Measurements from ENCODE around the gene SNX25. TPM values are rescaled to one million over a fixed set of nuclear protein-coding genes. Genes with fewer than 3 reads are reported as not detected.
A peak's percentile ranks its signal among the peaks of the same experiment; 100 is the strongest.
"Not testable (repeated sequence)": the region's sequence is repeated elsewhere in the genome, so short reads cannot be mapped to it uniquely, and the experiment has no call there.

SNX25 gene
- total RNA-seq, 1 experiment from 2014 or later: 16.7 TPM

GRCh38 chr4:185196437-185196836, 13.0 kb upstream of the SNX25 start:
- in situ Hi-C loops (cut with HindIII; ENCODE audit: low pct_unique_long_range_greater_than_20kb, low sequenced_read_pairs): no loop called here
- Histone ChIP-seq H3K36me3 (ENCODE audit: control insufficient read depth, insufficient read depth, low read length) (no peaks in the 10 kb centered on the region; the same call in 1 of the 2 replicates), H3K27me3 (ENCODE audit: control insufficient read depth, insufficient read depth, low read length) (no peaks in the 10 kb centered on the region), H3K9me3 (ENCODE audit: control insufficient read depth, insufficient read depth, low read depth, low read length) (no peaks in the 10 kb centered on the region), H3K4me1 (ENCODE audit: control insufficient read depth, insufficient read depth, low read length) (peaks cover 7% of the 10 kb centered on the region; the same call in 1 of the 2 replicates), H3K27ac (ENCODE audit: low read length) (no peak overlapping the region), H3K4me3 (ENCODE audit: low read depth in 2 of 2, low read length in 2 of 2) (no peak overlapping the region)
- TF ChIP-seq POLR2AphosphoS5 (IDR thresholded peaks at IDR 0.05; ENCODE audit: low read depth, low read length): no peak
- TF ChIP-seq, protein P1, sequence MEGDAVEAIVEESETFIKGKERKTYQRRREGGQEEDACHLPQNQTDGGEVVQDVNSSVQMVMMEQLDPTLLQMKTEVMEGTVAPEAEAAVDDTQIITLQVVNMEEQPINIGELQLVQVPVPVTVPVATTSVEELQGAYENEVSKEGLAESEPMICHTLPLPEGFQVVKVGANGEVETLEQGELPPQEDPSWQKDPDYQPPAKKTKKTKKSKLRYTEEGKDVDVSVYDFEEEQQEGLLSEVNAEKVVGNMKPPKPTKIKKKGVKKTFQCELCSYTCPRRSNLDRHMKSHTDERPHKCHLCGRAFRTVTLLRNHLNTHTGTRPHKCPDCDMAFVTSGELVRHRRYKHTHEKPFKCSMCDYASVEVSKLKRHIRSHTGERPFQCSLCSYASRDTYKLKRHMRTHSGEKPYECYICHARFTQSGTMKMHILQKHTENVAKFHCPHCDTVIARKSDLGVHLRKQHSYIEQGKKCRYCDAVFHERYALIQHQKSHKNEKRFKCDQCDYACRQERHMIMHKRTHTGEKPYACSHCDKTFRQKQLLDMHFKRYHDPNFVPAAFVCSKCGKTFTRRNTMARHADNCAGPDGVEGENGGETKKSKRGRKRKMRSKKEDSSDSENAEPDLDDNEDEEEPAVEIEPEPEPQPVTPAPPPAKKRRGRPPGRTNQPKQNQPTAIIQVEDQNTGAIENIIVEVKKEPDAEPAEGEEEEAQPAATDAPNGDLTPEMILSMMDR (IDR thresholded peaks at IDR 0.05): no peak
- TF ChIP-seq REST (IDR thresholded peaks at IDR 0.05; ENCODE audit: insufficient read depth in 1 of 2, low read depth in 2 of 2, low read length in 1 of 2): no peak
- no peak for TF ChIP-seq TCF7L2 (IDR thresholded peaks at IDR 0.05; ENCODE audit: low read depth, low read length)
- TF ChIP-seq SIN3A (IDR thresholded peaks at IDR 0.05; ENCODE audit: borderline replicate concordance, insufficient read depth, low read depth, low read length): no peak
- intact Hi-C loops (cut with micrococcal nuclease; ENCODE audit: unreplicated experiment): no loop called here
- CTCF ChIA-PET: interaction anchor here (0.6 kb wide), 1 partner anchor 315 kb away, joined by 4 read pairs; no protein-coding TSS in a partner anchor
- POLR2A ChIA-PET: no interaction called here
- no TSS peak for BruUV-seq (replicated peaks)
- ATAC-seq (no peak), DNase-seq (ENCODE audit: low read depth, low spot score) (no peak)

- intact Hi-C loops (cut with micrococcal nuclease; ENCODE audit: unreplicated experiment); DNase-seq (ENCODE audit: low read depth, low spot score); H3K4me3 ChIP-seq (ENCODE audit: low read depth in 2 of 2, low read length in 2 of 2); H3K27me3 ChIP-seq (ENCODE audit: control insufficient read depth, insufficient read depth, low read length); H3K9me3 ChIP-seq (ENCODE audit: control insufficient read depth, insufficient read depth, low read depth, low read length); CTCF ChIA-PET; ATAC-seq; BruUV-seq (replicated peaks); POLR2A ChIA-PET; H3K27ac ChIP-seq (ENCODE audit: low read length); in situ Hi-C loops (cut with HindIII; ENCODE audit: low pct_unique_long_range_greater_than_20kb, low sequenced_read_pairs); H3K36me3 ChIP-seq (ENCODE audit: control insufficient read depth, insufficient read depth, low read length): not testable (repeated sequence)
- peaks cover 14% of the 10 kb centered on the region for H3K4me1 ChIP-seq (ENCODE audit: control insufficient read depth, insufficient read depth, low read length)
Observed at GRCh38 chr4:185198189-185198588, 11.2 kb upstream of the SNX25 start.

DNA sequence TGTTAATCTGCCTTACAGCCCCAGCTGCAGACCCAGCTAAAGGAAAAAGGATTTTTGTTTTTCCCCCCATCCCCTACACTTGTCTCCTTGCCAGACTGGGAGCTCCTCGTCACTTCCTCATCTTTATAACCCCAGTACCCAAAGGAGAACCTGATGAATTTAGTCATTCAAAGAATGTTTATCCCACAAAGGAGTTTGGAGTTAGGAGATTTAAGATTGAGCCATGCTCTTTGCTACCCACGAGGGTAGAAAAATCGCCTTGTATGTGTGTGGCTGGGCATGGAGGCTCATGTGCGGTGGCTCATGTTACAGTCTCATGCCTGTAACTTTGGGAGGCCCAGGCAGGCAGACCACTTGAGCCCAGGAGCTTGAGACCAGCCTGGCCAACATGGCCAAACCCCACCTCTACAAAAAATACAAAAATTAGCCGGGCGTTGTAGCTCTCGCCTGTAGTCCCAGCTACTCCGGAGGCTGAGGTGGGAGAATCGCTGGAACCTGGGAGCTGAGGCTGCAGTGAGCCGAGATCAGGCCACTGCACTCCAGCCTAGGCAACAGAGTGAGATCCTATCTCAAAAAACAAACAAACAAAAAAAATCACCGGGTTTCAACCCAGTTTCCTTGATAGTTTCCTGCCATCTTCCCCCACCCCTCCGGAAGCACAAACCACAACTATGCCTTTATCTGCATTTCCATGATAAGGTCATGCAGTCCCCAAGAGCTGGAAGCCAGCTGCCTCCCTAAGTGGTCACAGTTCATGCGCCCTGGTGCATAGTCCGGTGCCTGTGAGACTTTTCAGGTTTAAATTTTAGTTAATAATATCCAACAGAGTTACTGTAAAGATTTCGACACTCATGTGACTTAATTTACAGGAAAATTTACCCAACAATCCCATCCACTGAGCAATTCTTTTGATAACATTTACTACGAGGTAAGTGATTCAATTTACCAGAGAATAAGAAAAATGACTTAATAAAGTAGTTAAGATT, 7.1 kb upstream of the SNX25 start:
- ATAC-seq (no peak), DNase-seq (ENCODE audit: low read depth, low spot score) (no peak)
- in situ Hi-C loops (cut with HindIII; ENCODE audit: low pct_unique_long_range_greater_than_20kb, low sequenced_read_pairs) (no loop called here), intact Hi-C loops (cut with micrococcal nuclease; ENCODE audit: unreplicated experiment) (loop anchor here (10.0 kb wide), 1 partner anchor 393 kb away; no protein-coding TSS in a partner anchor)
- no peaks in the 10 kb centered on the region for H3K27me3 ChIP-seq (ENCODE audit: control insufficient read depth, insufficient read depth, low read length)
- TF ChIP-seq, protein P1 (IDR thresholded peaks at IDR 0.05): no peak
- TF ChIP-seq SIN3A (IDR thresholded peaks at IDR 0.05; ENCODE audit: borderline replicate concordance, insufficient read depth, low read depth, low read length) (no peak), REST (IDR thresholded peaks at IDR 0.05; ENCODE audit: insufficient read depth in 1 of 2, low read depth in 2 of 2, low read length in 1 of 2) (no peak), TCF7L2 (IDR thresholded peaks at IDR 0.05; ENCODE audit: low read depth, low read length) (no peak), POLR2AphosphoS5 (IDR thresholded peaks at IDR 0.05; ENCODE audit: low read depth, low read length) (no peak)
- no peaks in the 10 kb centered on the region for H3K9me3 ChIP-seq (ENCODE audit: control insufficient read depth, insufficient read depth, low read depth, low read length)
- peak overlapping the region; percentile 61 to 82 for H3K4me3 ChIP-seq (ENCODE audit: low read depth in 2 of 2, low read length in 2 of 2)
- BruUV-seq (replicated peaks): no TSS peak
- ChIA-PET CTCF (no interaction called here), POLR2A (no interaction called here)
- H3K4me1 ChIP-seq (ENCODE audit: control insufficient read depth, insufficient read depth, low read length): peaks cover 17% of the 10 kb centered on the region
- no peaks in the 10 kb centered on the region for H3K36me3 ChIP-seq (ENCODE audit: control insufficient read depth, insufficient read depth, low read length)
- H3K27ac ChIP-seq (ENCODE audit: low read length): peak overlapping the region; percentile 82
